HG02885 (cell line): ENCODE data around the gene CRIP1.
A peak's percentile ranks its signal among the peaks of the same experiment; 100 is the strongest.

Source experiments
- ATAC-seq: cut with Tn5 transposase; IDR thresholded peaks from one replicate; pipeline ENCODE4 v1.9.1; 2021; ENCODE audit warnings: mild to moderate bottlenecking; ENCODE audit not compliant: unreplicated experiment, poor library complexity

Gene CRIP1

GRCh38 chr14:105486163-105486973 is at the start of gene CRIP1:
CRIP1 (plus strand) TSS chr14:105486886; CDS start chr14:105487260, 374 bp downstream.
- ATAC-seq = no peak

GRCh38 chr14:105436891-105437722 is 49.6 kb upstream of the CRIP1 start:
- no peak for ATAC-seq

GRCh38 chr14:105437723-105438500 is 48.8 kb upstream of the CRIP1 start:
- ATAC-seq = no peak

DNA sequence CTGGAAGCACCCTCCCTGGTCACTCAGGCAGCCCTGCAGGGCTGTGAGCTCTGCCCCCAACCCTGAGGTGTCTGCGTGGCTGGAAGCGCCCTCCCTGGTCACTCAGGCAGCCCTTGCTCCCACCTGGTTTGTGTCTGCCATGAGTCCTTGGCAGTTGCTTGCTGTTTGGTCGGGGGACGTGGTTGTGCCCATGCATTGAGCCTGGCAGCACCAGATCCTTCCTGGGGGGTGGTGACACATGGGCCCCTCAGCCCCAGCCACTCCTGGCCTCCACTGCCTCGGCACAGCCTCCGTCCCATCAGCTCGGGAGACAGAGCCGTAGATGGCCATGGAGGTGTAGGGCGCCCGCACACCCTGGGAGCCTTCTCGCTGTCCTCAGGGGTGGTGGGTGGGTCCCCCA is 47.5 kb upstream of the CRIP1 start:
- no peak for ATAC-seq

GRCh38 chr14:105439710-105440553 is 46.8 kb upstream of the CRIP1 start:
- ATAC-seq = no peak

DNA sequence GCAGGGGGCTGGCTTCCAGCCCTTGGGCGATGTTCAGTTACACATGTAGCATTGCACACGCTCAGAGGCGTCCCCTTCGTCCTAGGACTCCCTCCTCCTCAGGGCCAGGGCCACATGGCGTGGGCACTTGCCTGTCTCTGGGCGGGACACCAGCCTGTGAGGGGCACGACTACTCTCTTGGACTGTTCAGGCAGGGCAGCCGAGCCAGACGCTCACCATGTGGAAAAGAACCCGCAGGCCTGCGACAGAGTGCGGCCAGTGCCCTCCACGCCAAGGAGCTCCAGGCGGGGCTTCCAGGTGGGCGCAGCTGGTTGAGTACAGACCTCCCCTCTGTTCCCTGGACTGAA is 46.2 kb upstream of the CRIP1 start:
- no peak for ATAC-seq

- no peak for ATAC-seq
These were observed 45.7 kb upstream of the CRIP1 start for GRCh38 chr14:105440992-105441391.

GRCh38 chr14:105442125-105442524 is 44.6 kb upstream of the CRIP1 start:
- no peak for ATAC-seq

GRCh38 chr14:105442834-105443233 is 43.9 kb upstream of the CRIP1 start:
- ATAC-seq = no peak

- no peak for ATAC-seq
These were observed 41.8 kb upstream of the CRIP1 start for GRCh38 chr14:105444859-105445258.

DNA sequence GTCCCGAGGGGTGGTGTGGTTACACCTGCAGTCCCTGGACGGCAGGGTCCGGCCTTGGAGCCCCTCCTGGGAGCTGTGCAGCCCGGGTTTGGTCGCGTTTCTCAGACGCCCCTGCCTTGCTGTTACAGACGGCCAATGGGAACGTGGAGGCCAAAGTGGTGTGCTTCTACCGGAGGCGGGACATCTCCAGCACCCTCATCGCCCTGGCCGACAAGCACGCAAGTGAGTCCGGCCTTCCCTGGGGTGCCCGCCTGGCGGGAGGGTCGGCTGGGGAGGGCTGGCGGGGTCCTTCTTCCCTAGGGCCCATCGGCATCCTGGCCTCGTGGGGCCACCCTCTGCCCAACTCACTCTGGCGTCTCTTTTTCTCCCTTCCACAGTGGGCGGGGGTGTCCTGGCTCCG is 41.4 kb upstream of the CRIP1 start:
- ATAC-seq = no peak

- no peak for ATAC-seq
These were observed 40.5 kb upstream of the CRIP1 start for GRCh38 chr14:105445901-105446845.

GRCh38 chr14:105446971-105447370 is 39.7 kb upstream of the CRIP1 start:
- ATAC-seq = no peak

DNA sequence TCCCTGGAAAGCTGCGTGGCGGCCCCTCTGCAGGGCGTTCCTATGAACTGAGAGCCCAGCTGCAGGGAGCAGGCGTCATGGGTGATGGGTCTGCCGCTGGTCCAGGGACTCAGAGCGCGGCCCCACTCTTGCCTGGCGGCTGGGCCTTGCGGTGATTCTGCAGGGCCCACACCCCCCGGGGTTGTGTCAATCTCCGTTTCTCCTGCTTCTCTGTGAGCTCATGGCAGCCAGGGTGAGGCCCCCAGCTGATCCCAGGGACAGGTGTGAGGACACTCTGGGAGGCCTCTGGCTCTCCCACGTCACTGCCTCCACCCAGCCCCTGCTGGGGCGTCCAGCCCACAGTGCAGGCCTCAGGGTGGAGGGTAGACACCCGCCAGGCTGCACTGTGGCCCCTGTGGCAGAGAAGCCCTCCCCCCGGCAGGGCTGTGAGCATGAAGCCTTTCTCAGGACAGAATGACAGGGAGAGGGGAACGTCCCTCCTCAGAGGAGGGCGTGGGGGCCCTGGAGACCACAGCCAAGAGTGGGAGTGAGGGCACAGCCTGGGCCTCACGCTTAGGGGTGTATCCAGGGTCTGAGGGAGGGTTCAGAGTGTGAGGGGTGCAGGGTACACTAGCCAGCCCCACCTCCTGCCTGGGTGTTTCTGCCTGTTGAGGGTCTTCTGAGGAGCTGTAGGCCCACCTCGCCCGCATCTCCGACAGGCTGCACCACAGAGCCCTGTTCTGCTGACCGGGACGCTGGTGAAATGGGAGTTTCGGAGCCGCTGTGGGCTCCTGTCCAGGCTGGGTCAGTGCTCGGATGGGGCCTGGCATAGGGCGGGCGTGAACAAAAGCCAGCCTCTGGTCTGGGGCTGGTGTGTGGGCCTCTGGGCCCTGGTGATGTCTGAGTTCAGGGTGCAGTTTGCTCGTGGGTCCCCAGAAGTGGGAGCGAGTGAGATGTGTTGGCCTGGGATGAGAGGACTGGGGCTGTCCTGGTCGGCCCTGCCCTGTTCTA is 38.7 kb upstream of the CRIP1 start:
- no peak for ATAC-seq

DNA sequence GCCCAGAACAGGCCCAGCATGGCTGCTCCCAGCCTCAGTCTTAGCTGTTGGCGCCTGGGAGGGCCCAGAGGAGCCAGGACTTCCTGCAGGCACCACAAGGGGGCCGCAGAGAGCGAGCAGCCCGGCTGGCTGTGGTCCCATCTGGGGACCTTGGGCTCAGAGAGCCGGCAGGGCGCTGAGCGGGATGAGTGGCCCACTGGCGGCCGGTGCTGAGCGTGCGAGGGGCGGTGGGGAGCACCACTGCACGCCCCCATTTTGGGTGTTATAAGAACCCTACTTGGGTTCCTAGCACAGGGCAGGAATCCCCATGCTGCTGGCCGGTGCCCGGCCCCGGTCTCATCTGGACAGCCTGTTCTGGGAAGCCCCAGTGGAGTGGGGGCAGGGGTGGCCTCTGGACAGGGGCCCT is 38.0 kb upstream of the CRIP1 start:
- ATAC-seq = peak; percentile 49

GRCh38 chr14:105449276-105450122 is 37.2 kb upstream of the CRIP1 start:
- no peak for ATAC-seq

GRCh38 chr14:105450123-105450505 is 36.6 kb upstream of the CRIP1 start:
- ATAC-seq = no peak
